ENCODE results near the gene PER1.

GRCh38 chr17:8141045-8141444 lies 11.2 kb downstream of the PER1 start:
- TF ChIP-seq EZH2 (IDR thresholded peaks at IDR 0.05; ENCODE audit: insufficient read depth, poor library complexity, severe bottlenecking) (no peak), EZH2phosphoT487 (IDR thresholded peaks at IDR 0.05; ENCODE audit: insufficient read depth, low read depth) (no peak)
